22Rv1 (cell line): ENCODE results near the gene PODN.

Experiments
- H3K27ac ChIP-seq: fragments of 450-650 bp; 2 replicates; pipeline ENCODE4 v1.5.1; 2017
- CTCF ChIP-seq: fragments of 450-650 bp; IDR thresholded peaks from 2 replicates; pipeline ENCODE4 v1.5.1; 2017; ENCODE audit warnings: mild to moderate bottlenecking
- ZFX ChIP-seq: fragments of 450-650 bp; IDR thresholded peaks from 2 replicates; pipeline ENCODE4 v1.6.1; 2017; ENCODE audit warnings: antibody characterized with exemption, borderline replicate concordance

PODN gene

GRCh38 chr1:53116933-53117600 lies 55.1 kb downstream of the PODN start:
- TF ChIP-seq CTCF: no peak
- no peak for TF ChIP-seq ZFX

GRCh38 chr1:53117836-53118235 lies 55.8 kb downstream of the PODN start:
- H3K27ac ChIP-seq: no peak overlapping the region
- TF ChIP-seq ZFX: no peak
- no peak for TF ChIP-seq CTCF

More at GRCh38 chr1:53116933-53117600, 55.1 kb downstream of the PODN start:
- no peak overlapping the region for H3K27ac ChIP-seq

GRCh38 chr1:53120659-53121058 lies 58.6 kb downstream of the PODN start:
- H3K27ac ChIP-seq: no peak overlapping the region
- TF ChIP-seq ZFX: no peak
- no peak for TF ChIP-seq CTCF

GRCh38 chr1:53121319-53122172 lies 59.5 kb downstream of the PODN start:
- no peak overlapping the region for H3K27ac ChIP-seq
- TF ChIP-seq ZFX: no peak
- no peak for TF ChIP-seq CTCF

- TF ChIP-seq CTCF (no peak), ZFX (no peak)
- H3K27ac ChIP-seq: no peak overlapping the region
These were observed 60.3 kb downstream of the PODN start for GRCh38 chr1:53122201-53122885.

- TF ChIP-seq CTCF: no peak
- no peak for TF ChIP-seq ZFX
- no peak overlapping the region for H3K27ac ChIP-seq
These were observed 61.0 kb downstream of the PODN start for GRCh38 chr1:53122961-53123413.
